ENCODE measurements around the gene ISG20L2. TPM values are rescaled to one million over a fixed set of nuclear protein-coding genes. Genes with fewer than 3 reads are reported as not detected.

The ISG20L2 gene
- total and polyA plus RNA-seq, 4 experiments from 2014 or later: 11.4 to 53.1 (median 33.6) TPM

- Mint-ChIP-seq H3K36me3 (peaks cover 0 to 4% of the 10 kb centered on the region in 2 donors), H3K4me1 (peaks cover 8 to 44% (median 23%) of the 10 kb centered on the region in 4 donors), H3K27me3 (peaks cover 4% of the 10 kb centered on the region in 2 donors), H3K4me3 (no peak overlapping the region), H3K9me3 (no peaks in the 10 kb centered on the region), H3K27ac (peak overlapping the region in 6 of 7 donors; percentile 44 to 85 (median 51))
- no peak for DNase-seq
- POLR2A ChIA-PET (ENCODE audit: partially characterized antibody): interaction anchor here (0.6 kb wide), 1 partner anchor 32 kb away, joined by 3 read pairs; no protein-coding TSS in a partner anchor
- no peak overlapping the region for H3K27ac ChIP-seq (ENCODE audit: low read depth, low read length)
- H3K36me3 ChIP-seq (ENCODE audit: insufficient read depth, low read length): no peaks in the 10 kb centered on the region
- intact Hi-C loops (cut with micrococcal nuclease): loop anchor here (10.0 kb wide), 1 partner anchor 84 kb away; no protein-coding TSS in a partner anchor
- peaks cover 6% of the 10 kb centered on the region for H3K27me3 ChIP-seq (ENCODE audit: insufficient read depth, low read length)
- CTCF ChIA-PET (ENCODE audit: partially characterized antibody): interaction anchor here (4.3 to 12.1 kb wide), 2 partner anchors 18 to 20 kb away, joined by 63 to 187 read pairs; partner anchors contain the start of genes ISG20L2 and METTL25B
- H3K9me3 ChIP-seq (ENCODE audit: control insufficient read depth in 1 of 2, low read length in 2 of 2): no peaks in the 10 kb centered on the region
- H3K4me1 ChIP-seq (ENCODE audit: insufficient read depth, low read length): peaks cover 32% of the 10 kb centered on the region
- H3K4me3 ChIP-seq (ENCODE audit: low read length in 2 of 2): no peak overlapping the region
These were observed 19.5 kb downstream of the ISG20L2 start for GRCh38 chr1:156709031-156709430.

GRCh38 chr1:156708218-156708661, 20.3 kb downstream of the ISG20L2 start:
- CTCF ChIA-PET (ENCODE audit: partially characterized antibody): interaction anchor here (2.3 to 12.1 kb wide), 3 partner anchors 19 to 81 kb away, joined by 8 to 187 read pairs (median 63); partner anchors contain the start of genes ISG20L2 and METTL25B
- H3K9me3 ChIP-seq (ENCODE audit: control insufficient read depth in 1 of 2, low read length in 2 of 2): no peaks in the 10 kb centered on the region
- H3K4me1 ChIP-seq (ENCODE audit: insufficient read depth, low read length): peaks cover 32% of the 10 kb centered on the region
- no peaks in the 10 kb centered on the region for H3K36me3 ChIP-seq (ENCODE audit: insufficient read depth, low read length)
- intact Hi-C loops (cut with micrococcal nuclease): loop anchor here (10.0 kb wide), 1 partner anchor 83 kb away; no protein-coding TSS in a partner anchor
- no peak for DNase-seq
- Mint-ChIP-seq H3K27me3 (peaks cover 4 to 6% of the 10 kb centered on the region in 2 donors), H3K36me3 (peaks cover 0 to 4% of the 10 kb centered on the region in 2 donors), H3K27ac (peak overlapping the region in 5 of 7 donors; percentile 13 to 72 (median 48)), H3K4me1 (peaks cover 8 to 47% (median 24%) of the 10 kb centered on the region in 4 donors), H3K9me3 (no peaks in the 10 kb centered on the region), H3K4me3 (peak overlapping the region in 2 of 8 donors; percentile 12 to 49)
- no peak overlapping the region for H3K27ac ChIP-seq (ENCODE audit: low read depth, low read length)
- POLR2A ChIA-PET (ENCODE audit: partially characterized antibody): interaction anchor here (0.6 to 4.2 kb wide), 4 partner anchors 13 to 33 kb away, joined by 3 to 35 read pairs (median 13); partner anchors contain the start of genes ISG20L2 and METTL25B
- peaks cover 6% of the 10 kb centered on the region for H3K27me3 ChIP-seq (ENCODE audit: insufficient read depth, low read length)
- H3K4me3 ChIP-seq (ENCODE audit: low read length in 2 of 2): no peak overlapping the region

DNA sequence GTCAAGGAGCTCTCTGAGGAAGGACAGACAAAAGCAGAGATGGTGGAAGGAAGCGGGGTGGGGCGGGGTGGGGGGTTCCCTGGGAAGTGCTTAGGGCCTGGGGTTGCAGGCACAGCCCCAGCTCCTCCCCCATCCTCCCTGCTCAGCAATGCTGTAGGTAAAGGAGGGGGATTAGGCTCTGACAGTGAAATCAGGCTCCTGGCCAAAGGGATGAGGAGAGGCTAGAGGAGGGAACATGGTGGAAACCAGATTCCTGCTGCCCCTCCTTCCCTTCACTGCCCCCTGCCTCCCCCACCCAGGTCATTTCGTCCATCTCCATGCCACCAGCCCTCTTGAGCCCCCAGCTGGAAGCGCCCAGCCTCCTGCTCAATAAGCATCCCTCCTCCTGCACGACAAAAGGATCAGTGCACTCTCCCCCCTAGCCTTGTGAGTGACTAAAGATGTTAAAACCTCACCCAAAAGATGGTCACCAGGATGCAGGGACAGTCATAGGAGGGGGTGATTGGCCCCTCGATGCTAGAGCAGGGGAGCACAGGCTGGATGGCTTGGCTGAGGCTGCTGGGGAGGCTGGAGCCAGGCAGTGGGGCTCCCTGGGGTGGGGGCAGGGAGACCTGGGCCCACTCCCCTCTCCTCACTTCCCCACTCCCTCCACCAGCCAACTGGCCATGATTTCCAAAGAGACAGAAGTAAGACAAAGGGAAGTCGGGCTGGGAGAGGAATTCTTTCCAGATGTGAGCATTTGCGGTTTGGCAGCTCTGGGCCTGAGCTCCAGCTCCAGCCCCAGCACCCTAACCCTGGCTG, 20.9 kb downstream of the ISG20L2 start:
- Mint-ChIP-seq H3K36me3 (peaks cover 0 to 4% of the 10 kb centered on the region in 2 donors), H3K4me3 (peak overlapping the region; percentile 76 to 90 (median 89)), H3K27ac (peak overlapping the region in 5 of 7 donors; percentile 81 to 94 (median 83)), H3K4me1 (peaks cover 8 to 47% (median 24%) of the 10 kb centered on the region in 4 donors), H3K9me3 (no peaks in the 10 kb centered on the region), H3K27me3 (peaks cover 6 to 9% of the 10 kb centered on the region in 2 donors)
- intact Hi-C loops (cut with micrococcal nuclease): loop anchor here (10.0 kb wide), 1 partner anchor 83 kb away; no protein-coding TSS in a partner anchor
- ChIA-PET POLR2A (ENCODE audit: partially characterized antibody) (interaction anchor here (0.6 to 4.2 kb wide), 11 partner anchors 8 to 153 kb away, joined by 3 to 35 read pairs (median 7); partner anchors contain the start of genes HDGF, ISG20L2, METTL25B and MRPL24), CTCF (ENCODE audit: partially characterized antibody) (interaction anchor here (1.4 to 12.1 kb wide), 9 partner anchors 8 to 322 kb away, joined by 3 to 187 read pairs (median 13); partner anchors contain the start of genes ISG20L2, METTL25B and NES)
- Histone ChIP-seq H3K27me3 (ENCODE audit: insufficient read depth, low read length) (peaks cover 6% of the 10 kb centered on the region), H3K27ac (ENCODE audit: low read depth, low read length) (no peak overlapping the region), H3K36me3 (ENCODE audit: insufficient read depth, low read length) (no peaks in the 10 kb centered on the region), H3K4me3 (ENCODE audit: low read length in 2 of 2) (no peak overlapping the region), H3K9me3 (ENCODE audit: control insufficient read depth in 1 of 2, low read length in 2 of 2) (no peaks in the 10 kb centered on the region), H3K4me1 (ENCODE audit: insufficient read depth, low read length) (peaks cover 32% of the 10 kb centered on the region)
- DNase-seq: no peak

DNA sequence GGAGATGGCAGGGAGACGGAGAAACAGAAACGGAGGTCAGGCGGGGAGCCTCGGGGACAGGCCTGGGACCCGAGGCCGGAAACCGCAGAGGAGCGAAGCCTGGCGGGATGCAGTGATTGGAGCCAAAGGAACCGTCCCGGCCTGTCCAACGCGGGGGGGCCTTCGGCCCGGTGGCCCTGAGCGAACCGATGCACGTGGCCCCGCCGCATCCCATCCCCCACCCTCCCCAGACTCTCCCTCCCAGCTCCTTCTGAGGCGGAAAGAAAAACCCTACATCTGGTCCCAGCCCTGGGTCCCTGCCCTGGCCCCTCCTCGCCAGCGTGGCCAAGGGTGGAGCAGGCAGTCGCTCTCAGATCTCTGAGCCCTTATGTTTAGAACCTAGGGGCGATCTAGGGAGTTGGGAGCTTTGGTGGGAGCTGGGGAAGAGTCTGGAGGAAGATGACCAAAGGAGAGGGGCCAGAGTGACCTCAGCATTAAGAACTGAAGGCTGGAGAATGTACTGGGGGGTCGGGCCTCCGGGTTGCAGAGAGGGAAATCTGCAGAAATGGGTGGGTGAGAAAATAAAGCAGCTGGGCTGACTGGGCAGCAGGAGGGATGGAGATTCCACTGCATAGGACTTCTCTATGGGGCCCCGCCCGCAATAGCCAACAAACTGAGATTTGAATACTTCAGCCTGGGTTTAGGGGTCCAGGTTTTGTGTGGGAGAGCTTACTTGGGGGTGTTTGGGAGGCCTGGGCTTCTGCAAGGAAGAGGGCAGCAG, 21.7 kb downstream of the ISG20L2 start:
- H3K4me1 Mint-ChIP-seq: peaks cover 8 to 47% (median 24%) of the 10 kb centered on the region in 4 donors
- ChIA-PET CTCF (ENCODE audit: partially characterized antibody) (interaction anchor here (0.8 to 12.1 kb wide), 20 partner anchors 9 to 813 kb away, joined by 3 to 187 read pairs (median 4); partner anchors contain the start of genes ISG20L2, METTL25B, NES and PRCC), POLR2A (ENCODE audit: partially characterized antibody) (interaction anchor here (0.6 to 4.2 kb wide), 18 partner anchors 9 to 226 kb away, joined by 3 to 35 read pairs (median 4); partner anchors contain the start of genes HDGF, ISG20L2, METTL25B and MRPL24)
- Histone ChIP-seq H3K27ac (ENCODE audit: low read depth, low read length) (peak overlapping the region; percentile 63), H3K4me3 (ENCODE audit: low read length in 2 of 2) (peak overlapping the region; percentile 63 to 65), H3K9me3 (ENCODE audit: control insufficient read depth in 1 of 2, low read length in 2 of 2) (no peaks in the 10 kb centered on the region), H3K27me3 (ENCODE audit: insufficient read depth, low read length) (peaks cover 6% of the 10 kb centered on the region), H3K36me3 (ENCODE audit: insufficient read depth, low read length) (no peaks in the 10 kb centered on the region), H3K4me1 (ENCODE audit: insufficient read depth, low read length) (peaks cover 32% of the 10 kb centered on the region)
- H3K27ac Mint-ChIP-seq: peak overlapping the region; percentile 84 to 94 (median 93)
- peaks cover 6 to 9% of the 10 kb centered on the region in 2 donors for H3K27me3 Mint-ChIP-seq
- H3K9me3 Mint-ChIP-seq: no peaks in the 10 kb centered on the region
- H3K36me3 Mint-ChIP-seq: peaks cover 0 to 4% of the 10 kb centered on the region in 2 donors
- H3K4me3 Mint-ChIP-seq: peak overlapping the region; percentile 88 to 96 (median 89)
- peak in 1 of 5 donors; percentile 47 for DNase-seq
- intact Hi-C loops (cut with micrococcal nuclease): loop anchor here (1.0 to 10.0 kb wide), 4 partner anchors 18 to 82 kb away; partner anchors contain the start of genes ISG20L2 and METTL25B

GRCh38 chr1:156705918-156706656, 22.5 kb downstream of the ISG20L2 start:
- peaks cover 0 to 4% of the 10 kb centered on the region in 2 donors for H3K36me3 Mint-ChIP-seq

More at GRCh38 chr1:156705918-156706656, 22.5 kb downstream of the ISG20L2 start:
- no peaks in the 10 kb centered on the region for H3K9me3 ChIP-seq (ENCODE audit: control insufficient read depth in 1 of 2, low read length in 2 of 2)
- ChIA-PET POLR2A (ENCODE audit: partially characterized antibody) (interaction anchor here (0.6 to 4.2 kb wide), 14 partner anchors 8 to 225 kb away, joined by 3 to 35 read pairs (median 4); partner anchors contain the start of genes HDGF, ISG20L2, METTL25B and MRPL24), CTCF (ENCODE audit: partially characterized antibody) (interaction anchor here (0.6 to 12.1 kb wide), 25 partner anchors 9 to 813 kb away, joined by 3 to 187 read pairs (median 4); partner anchors contain the start of genes ISG20L2, METTL25B, NES and PRCC)
- no peaks in the 10 kb centered on the region for H3K36me3 ChIP-seq (ENCODE audit: insufficient read depth, low read length)
- H3K9me3 Mint-ChIP-seq: no peaks in the 10 kb centered on the region
- H3K4me1 ChIP-seq (ENCODE audit: insufficient read depth, low read length): peaks cover 32% of the 10 kb centered on the region
- H3K4me1 Mint-ChIP-seq: peaks cover 8 to 47% (median 24%) of the 10 kb centered on the region in 4 donors
- peak overlapping the region; percentile 63 to 65 for H3K4me3 ChIP-seq (ENCODE audit: low read length in 2 of 2)
- H3K27me3 Mint-ChIP-seq: peaks cover 6 to 9% of the 10 kb centered on the region in 2 donors
- peak overlapping the region; percentile 84 to 94 (median 93) for H3K27ac Mint-ChIP-seq
- peak; percentile 67 to 72 (median 70) for DNase-seq
- intact Hi-C loops (cut with micrococcal nuclease): loop anchor here (1.0 to 10.0 kb wide), 4 partner anchors 17 to 81 kb away; partner anchors contain the start of genes ISG20L2 and METTL25B
- peak overlapping the region; percentile 63 for H3K27ac ChIP-seq (ENCODE audit: low read depth, low read length)
- peaks cover 6% of the 10 kb centered on the region for H3K27me3 ChIP-seq (ENCODE audit: insufficient read depth, low read length)
- H3K4me3 Mint-ChIP-seq: peak overlapping the region; percentile 88 to 96 (median 89)
